BJ (cell line): ENCODE results near the gene TOPAZ1. TPM values are rescaled to one million over a fixed set of nuclear protein-coding genes. Genes with fewer than 3 reads are reported as not detected.

Source experiments
- CTCF ChIA-PET: fragments of 350-600 bp; formaldehyde crosslinking; extraction: SDS; loops from one replicate; lab custom pipeline; 2021; ENCODE audit warnings: antibody characterized with exemption, inconsistent platforms; lab: Yijun Ruan, JAX
- POLR2A ChIA-PET: fragments of 300-600 bp; sonication (Branson Sonifier 250); formaldehyde crosslinking; extraction: SDS; loops from one replicate; lab custom pipeline; 2021; ENCODE audit warnings: antibody characterized with exemption; lab: Charles Lee
- DNase-seq: peaks from one replicate; pipeline ENCODE4 v3.0.0-alpha.2; 2011; ENCODE audit warnings: low read depth
- H3K27me3 ChIP-seq: 2 replicates; pipeline ENCODE4 v1.6.0; 2011; ENCODE audit warnings: low read length; ENCODE audit not compliant: control insufficient read depth, insufficient read depth
- H3K36me3 ChIP-seq: 2 replicates; pipeline ENCODE4 v1.5.1; 2011; ENCODE audit warnings: low read length; ENCODE audit not compliant: control insufficient read depth, insufficient read depth
- H3K4me3 ChIP-seq: 2 replicates; pipeline ENCODE4 v1.5.1; 2011; ENCODE audit warnings: low read depth, mild to moderate bottlenecking, control low read depth, low read length
- CTCF ChIP-seq: IDR thresholded peaks from 2 replicates; pipeline ENCODE4 v1.5.1; 2011; ENCODE audit warnings: low read depth, mild to moderate bottlenecking, control low read depth, inconsistent platforms, low read length, moderate library complexity; ENCODE audit not compliant: insufficient read depth
- polyA plus RNA-seq: library from polyadenylated mRNA; depleted of rRNA; stranded (reverse); fragments of >200 nt; gene quantifications from 2 replicates; pipeline ENCODE4 v1.2.3, GENCODE V29; 2011

Gene TOPAZ1
- polyA plus RNA-seq, 1 experiment: not detected

GRCh38 chr3:44238889-44239288 is 2.8 kb upstream of the TOPAZ1 start:
- no peaks in the 10 kb centered on the region for H3K36me3 ChIP-seq
- POLR2A ChIA-PET: no interaction called here
- no peak for TF ChIP-seq CTCF
- DNase-seq: no peak
- H3K27me3 ChIP-seq: peaks cover 1% of the 10 kb centered on the region; the same call in 1 of the 2 replicates
- no peak overlapping the region for H3K4me3 ChIP-seq
- CTCF ChIA-PET: no interaction called here

GRCh38 chr3:44240061-44240460 is 1.6 kb upstream of the TOPAZ1 start:
- POLR2A ChIA-PET: no interaction called here
- no peak overlapping the region for H3K4me3 ChIP-seq
- CTCF ChIA-PET: interaction anchor here (0.5 to 0.7 kb wide), 2 partner anchors 18 to 93 kb away, joined by 3 read pairs; no protein-coding TSS in a partner anchor
- DNase-seq: no peak
- TF ChIP-seq CTCF: no peak
- no peaks in the 10 kb centered on the region for H3K36me3 ChIP-seq
- peaks cover 1% of the 10 kb centered on the region; the same call in 1 of the 2 replicates for H3K27me3 ChIP-seq

- POLR2A ChIA-PET: no interaction called here
Measured at GRCh38 chr3:44242721-44243120, 1.0 kb downstream of the TOPAZ1 start.

GRCh38 chr3:44248152-44248551 is 6.5 kb downstream of the TOPAZ1 start:
- POLR2A ChIA-PET: no interaction called here
- Histone ChIP-seq H3K27me3 (no peaks in the 10 kb centered on the region; the same call in 1 of the 2 replicates), H3K4me3 (no peak overlapping the region), H3K36me3 (no peaks in the 10 kb centered on the region)
- no peak for DNase-seq
- TF ChIP-seq CTCF: no peak
- CTCF ChIA-PET: no interaction called here

More at GRCh38 chr3:44242721-44243120, 1.0 kb downstream of the TOPAZ1 start:
- H3K27me3 ChIP-seq: peaks cover 1% of the 10 kb centered on the region; the same call in 1 of the 2 replicates
- no peak for TF ChIP-seq CTCF
- H3K36me3 ChIP-seq: no peaks in the 10 kb centered on the region
- DNase-seq: no peak
- CTCF ChIA-PET: no interaction called here
- no peak overlapping the region for H3K4me3 ChIP-seq

GRCh38 chr3:44252332-44252959 is 10.8 kb downstream of the TOPAZ1 start:
- POLR2A ChIA-PET: no interaction called here
- CTCF ChIA-PET: interaction anchor here (0.9 to 1.1 kb wide), 2 partner anchors 17 to 505 kb away, joined by 3 read pairs; no protein-coding TSS in a partner anchor
- no peak for TF ChIP-seq CTCF

More at GRCh38 chr3:44252332-44252959, 10.8 kb downstream of the TOPAZ1 start:
- DNase-seq: no peak
- Histone ChIP-seq H3K4me3 (no peak overlapping the region), H3K36me3 (no peaks in the 10 kb centered on the region), H3K27me3 (no peaks in the 10 kb centered on the region)
